Measurements from ENCODE around the gene FRMD3. TPM values are rescaled to one million over a fixed set of nuclear protein-coding genes. Genes with fewer than 3 reads are reported as not detected.

Gene FRMD3
- total RNA-seq, 1 donor from 2014 or later, result 0.40 TPM

DNA sequence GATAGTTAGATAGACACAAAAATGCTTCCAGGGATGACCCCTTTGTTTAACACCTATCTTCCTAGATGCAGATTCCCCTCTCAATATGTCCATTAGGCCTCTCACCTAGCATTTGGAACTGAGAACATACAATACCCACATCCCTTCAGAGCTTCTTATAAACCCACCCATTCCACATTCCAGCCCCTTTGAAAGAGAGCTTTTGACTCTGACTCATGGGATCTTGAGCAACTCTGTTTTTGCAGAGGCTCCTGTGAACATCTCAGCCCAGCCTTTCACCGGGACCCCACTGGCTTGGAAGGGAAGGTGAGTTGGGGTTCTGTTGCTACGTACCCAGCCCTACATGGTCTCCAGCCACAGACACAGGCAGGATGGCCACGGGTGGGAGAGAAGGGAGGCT, 195.5 kb downstream of the FRMD3 start:
- Mint-ChIP-seq H3K9me3 (no peaks in the 10 kb centered on the region), H3K27ac (no peak overlapping the region), H3K27me3 (ENCODE audit: low read depth) (no peaks in the 10 kb centered on the region), H3K36me3 (no peaks in the 10 kb centered on the region), H3K4me1 (peaks cover 7% of the 10 kb centered on the region), H3K4me3 (no peak overlapping the region)
- no peak for DNase-seq (ENCODE audit: low spot score in 2 of 2, unreplicated experiment in 2 of 2)
- no peak for TF ChIP-seq CTCF (IDR thresholded peaks at IDR 0.05; ENCODE audit: unreplicated experiment)

- no peak for TF ChIP-seq CTCF (IDR thresholded peaks at IDR 0.05; ENCODE audit: unreplicated experiment)
- Mint-ChIP-seq H3K4me3 (no peak overlapping the region), H3K9me3 (no peaks in the 10 kb centered on the region), H3K27ac (no peak overlapping the region), H3K36me3 (no peaks in the 10 kb centered on the region), H3K4me1 (peaks cover 7% of the 10 kb centered on the region), H3K27me3 (ENCODE audit: low read depth) (no peaks in the 10 kb centered on the region)
- no peak for DNase-seq (ENCODE audit: low spot score in 2 of 2, unreplicated experiment in 2 of 2)
These were observed 196.2 kb downstream of the FRMD3 start for GRCh38 chr9:83342006-83342405.

DNA sequence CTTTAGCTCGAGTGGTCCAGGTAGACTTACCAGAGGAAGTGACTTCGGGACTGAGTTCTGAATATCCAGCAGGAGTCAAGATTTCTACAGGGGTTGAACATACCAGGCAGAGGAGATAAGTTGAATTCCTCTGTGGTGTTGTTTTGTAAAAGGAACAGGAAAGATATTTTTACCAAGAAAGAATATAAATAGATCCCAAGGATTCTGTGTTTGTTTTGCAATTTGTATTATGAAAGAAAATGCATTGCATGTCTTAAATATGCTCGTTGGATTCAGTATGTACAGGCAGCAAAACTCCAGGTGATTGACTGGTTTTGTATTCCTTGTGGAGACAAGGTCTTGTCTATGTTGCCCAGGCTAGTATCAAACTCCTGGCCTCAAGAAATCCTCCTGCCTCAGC, 197.8 kb downstream of the FRMD3 start:
- Mint-ChIP-seq H3K4me1 (peaks cover 7% of the 10 kb centered on the region), H3K9me3 (no peaks in the 10 kb centered on the region), H3K4me3 (no peak overlapping the region), H3K36me3 (no peaks in the 10 kb centered on the region), H3K27ac (no peak overlapping the region), H3K27me3 (ENCODE audit: low read depth) (peaks cover 6% of the 10 kb centered on the region)
- no peak for DNase-seq (ENCODE audit: low spot score in 2 of 2, unreplicated experiment in 2 of 2)
- TF ChIP-seq CTCF (IDR thresholded peaks at IDR 0.05; ENCODE audit: unreplicated experiment), result no peak

DNA sequence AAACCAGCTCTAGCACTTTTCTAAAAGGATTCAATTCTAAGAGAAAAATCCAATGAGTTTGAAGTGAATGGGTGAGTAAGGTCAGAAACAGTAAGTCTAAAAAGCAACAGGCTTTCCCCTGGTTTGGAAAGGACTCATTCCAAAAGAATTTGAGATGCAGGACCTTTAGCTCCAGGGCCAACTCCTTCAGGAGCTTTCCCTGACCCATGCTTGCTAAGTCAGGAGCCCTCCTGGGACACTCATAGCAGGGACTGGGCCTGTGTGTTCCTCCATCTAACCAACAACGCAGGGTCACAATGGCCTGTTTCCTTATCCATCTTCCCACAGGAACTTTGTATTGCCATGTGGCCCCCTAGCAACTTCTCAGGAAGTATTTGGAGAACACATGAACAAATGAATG, 198.8 kb downstream of the FRMD3 start:
- no peaks in the 10 kb centered on the region for H3K36me3 Mint-ChIP-seq

DNA sequence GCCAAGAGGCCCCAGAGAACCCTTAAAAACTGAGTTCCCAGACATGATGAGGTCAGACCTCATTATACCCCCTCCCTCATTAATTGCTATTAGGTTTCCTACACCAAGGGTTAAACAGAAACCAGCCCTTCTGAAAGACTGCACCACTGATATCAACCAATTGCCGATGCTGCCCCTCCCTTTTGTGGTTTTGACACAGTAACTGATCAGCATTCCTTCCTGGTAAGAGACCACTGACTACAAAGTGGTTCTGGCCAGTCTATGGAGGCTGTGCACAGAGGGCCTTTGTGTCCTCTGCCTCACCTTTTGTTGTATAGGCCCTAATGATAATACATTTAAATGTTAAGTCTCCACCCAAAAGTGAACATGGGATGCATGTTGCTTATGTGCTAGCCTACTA, 201.5 kb downstream of the FRMD3 start:
- DNase-seq (ENCODE audit: low spot score in 2 of 2, unreplicated experiment in 2 of 2), result no peak
- no peak for TF ChIP-seq CTCF (IDR thresholded peaks at IDR 0.05; ENCODE audit: unreplicated experiment)
- no peaks in the 10 kb centered on the region for H3K4me1 Mint-ChIP-seq
- H3K36me3 Mint-ChIP-seq, result no peaks in the 10 kb centered on the region
- H3K27ac Mint-ChIP-seq, result no peak overlapping the region
- H3K4me3 Mint-ChIP-seq, result no peak overlapping the region
- no peaks in the 10 kb centered on the region for H3K9me3 Mint-ChIP-seq
- H3K27me3 Mint-ChIP-seq (ENCODE audit: low read depth), result peaks cover 24% of the 10 kb centered on the region

More for the DNA sequence above, 198.8 kb downstream of the FRMD3 start:
- DNase-seq (ENCODE audit: low spot score in 2 of 2, unreplicated experiment in 2 of 2), result no peak
- Mint-ChIP-seq H3K9me3 (no peaks in the 10 kb centered on the region), H3K27ac (no peak overlapping the region), H3K27me3 (ENCODE audit: low read depth) (peaks cover 9% of the 10 kb centered on the region), H3K4me1 (peaks cover 7% of the 10 kb centered on the region), H3K4me3 (no peak overlapping the region)
- TF ChIP-seq CTCF (IDR thresholded peaks at IDR 0.05; ENCODE audit: unreplicated experiment), result no peak

DNA sequence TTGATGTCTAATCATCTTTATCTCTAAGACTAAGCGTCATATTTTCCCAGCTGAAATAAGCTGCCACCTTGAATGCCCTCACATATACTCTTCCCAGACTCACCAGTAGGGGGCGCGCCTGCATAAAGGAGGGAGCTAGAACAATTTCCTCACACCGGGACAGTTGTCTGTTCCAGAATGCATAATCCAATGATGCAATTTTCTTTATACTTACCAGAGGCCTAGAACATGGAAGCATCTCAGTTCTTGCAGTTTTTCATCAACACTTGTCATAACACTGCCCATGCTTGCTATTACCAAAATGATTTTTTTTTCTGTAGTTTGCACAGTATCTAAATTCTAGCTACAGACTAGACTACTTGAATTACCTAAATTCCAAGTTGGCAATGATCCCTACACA, 203.9 kb downstream of the FRMD3 start:
- H3K27ac Mint-ChIP-seq, result no peak overlapping the region
- peaks cover 27% of the 10 kb centered on the region for H3K27me3 Mint-ChIP-seq (ENCODE audit: low read depth)
- H3K4me1 Mint-ChIP-seq, result no peaks in the 10 kb centered on the region
- H3K4me3 Mint-ChIP-seq, result no peak overlapping the region
- no peaks in the 10 kb centered on the region for H3K36me3 Mint-ChIP-seq
- no peaks in the 10 kb centered on the region for H3K9me3 Mint-ChIP-seq
- peak; percentile 60 to 83 for DNase-seq (ENCODE audit: low spot score in 2 of 2, unreplicated experiment in 2 of 2)
- peak; percentile 88 for TF ChIP-seq CTCF (IDR thresholded peaks at IDR 0.05; ENCODE audit: unreplicated experiment)
